Measurements from ENCODE around the gene HNRNPM.
A peak's percentile ranks its signal among the peaks of the same experiment; 100 is the strongest.
"Not testable (repeated sequence)": the region's sequence is repeated elsewhere in the genome, so short reads cannot be mapped to it uniquely, and the experiment has no call there.

The HNRNPM gene

GRCh38 chr19:8512115-8512967, 67.6 kb downstream of the HNRNPM start:
- no peak for TF ChIP-seq POLR2A (IDR thresholded peaks at IDR 0.05; ENCODE audit: low read depth, low read length)
- FAIRE-seq = no peak
- DNase-seq (ENCODE audit: insufficient read length, low spot score) = peak; percentile 58

- FAIRE-seq = no peak
- no peak for TF ChIP-seq POLR2A (IDR thresholded peaks at IDR 0.05; ENCODE audit: low read depth, low read length)
Measured at GRCh38 chr19:8513036-8513686, 68.4 kb downstream of the HNRNPM start.

GRCh38 chr19:8513687-8514504, 69.1 kb downstream of the HNRNPM start, which contains the start of gene ZNF414:
Gene ZNF414, minus strand, starts transcription at chr19:8514167. Its CDS starts 121 bp downstream, at chr19:8514046.
- DNase-seq (ENCODE audit: insufficient read length, low spot score) (peak; percentile 99), FAIRE-seq (peak; percentile 71)

More at GRCh38 chr19:8513036-8513686, 68.4 kb downstream of the HNRNPM start:
- DNase-seq (ENCODE audit: insufficient read length, low spot score) = no peak

GRCh38 chr19:8514505-8515009, 69.8 kb downstream of the HNRNPM start:
- DNase-seq (ENCODE audit: insufficient read length, low spot score); FAIRE-seq: not testable (repeated sequence)

More at GRCh38 chr19:8513687-8514504, 69.1 kb downstream of the HNRNPM start, which contains the start of gene ZNF414:
- peak; percentile 84 for TF ChIP-seq POLR2A (IDR thresholded peaks at IDR 0.05; ENCODE audit: low read depth, low read length)

- no peak for TF ChIP-seq POLR2A (IDR thresholded peaks at IDR 0.05; ENCODE audit: low read depth, low read length)
- no peak for DNase-seq (ENCODE audit: insufficient read length, low spot score)
- no peak for FAIRE-seq
Measured at GRCh38 chr19:8515317-8515716, 70.5 kb downstream of the HNRNPM start.

GRCh38 chr19:8517551-8518442, 73.0 kb downstream of the HNRNPM start:
- no peak for TF ChIP-seq POLR2A (IDR thresholded peaks at IDR 0.05; ENCODE audit: low read depth, low read length)
- FAIRE-seq (no peak), DNase-seq (ENCODE audit: insufficient read length, low spot score) (no peak)

- no peak for TF ChIP-seq POLR2A (IDR thresholded peaks at IDR 0.05; ENCODE audit: low read depth, low read length)
- DNase-seq (ENCODE audit: insufficient read length, low spot score) = no peak
- no peak for FAIRE-seq
Measured at GRCh38 chr19:8518536-8518935, 73.8 kb downstream of the HNRNPM start.

GRCh38 chr19:8519388-8519787, 74.6 kb downstream of the HNRNPM start:
- no peak for DNase-seq (ENCODE audit: insufficient read length, low spot score)
- TF ChIP-seq POLR2A (IDR thresholded peaks at IDR 0.05; ENCODE audit: low read depth, low read length) = no peak
- no peak for FAIRE-seq

- FAIRE-seq (peak; percentile 33), DNase-seq (ENCODE audit: insufficient read length, low spot score) (no peak)
- TF ChIP-seq POLR2A (IDR thresholded peaks at IDR 0.05; ENCODE audit: low read depth, low read length) = peak; percentile 49; the same call in 1 of the 2 replicates
Measured at GRCh38 chr19:8525401-8525684, 80.6 kb downstream of the HNRNPM start.

- peak; percentile 86 for TF ChIP-seq POLR2A (IDR thresholded peaks at IDR 0.05; ENCODE audit: low read depth, low read length)
- FAIRE-seq = no peak
- peak; percentile 75 for DNase-seq (ENCODE audit: insufficient read length, low spot score)
Measured at GRCh38 chr19:8526345-8527091, 81.7 kb downstream of the HNRNPM start.

- FAIRE-seq (no peak), DNase-seq (ENCODE audit: insufficient read length, low spot score) (no peak)
- no peak for TF ChIP-seq POLR2A (IDR thresholded peaks at IDR 0.05; ENCODE audit: low read depth, low read length)
Measured at GRCh38 chr19:8528500-8528899, 83.7 kb downstream of the HNRNPM start.

GRCh38 chr19:8529369-8530006, 84.7 kb downstream of the HNRNPM start:
- DNase-seq (ENCODE audit: insufficient read length, low spot score) = no peak
- TF ChIP-seq POLR2A (IDR thresholded peaks at IDR 0.05; ENCODE audit: low read depth, low read length) = no peak
- FAIRE-seq = no peak

All from H54 (cell line).